SK-N-SH (cell line): Measurements from ENCODE around the gene SDC3. TPM values are rescaled to one million over a fixed set of nuclear protein-coding genes. Genes with fewer than 3 reads are reported as not detected.

ENCODE experiments used
- CTCF ChIA-PET: fragments of 300-600, 350-600 bp; formaldehyde crosslinking; extraction: SDS; loops from one replicate; lab custom pipeline; 2021; lab: Yijun Ruan, JAX
- POLR2A ChIA-PET: fragments of 350-600 bp; sonication (Branson Sonifier 250); formaldehyde crosslinking; extraction: SDS; loops from one replicate; lab custom pipeline; 2020; ENCODE audit warnings: antibody characterized with exemption, inconsistent platforms; lab: Yijun Ruan, JAX
- DNase-seq: peaks from one replicate; pipeline ENCODE4 v3.0.0; 2012
- H2AFZ ChIP-seq: fragments of 200-600 bp; sonication (generic); 2 replicates; pipeline ENCODE4 v1.8.1; 2016; ENCODE audit warnings: antibody characterized with exemption, mild to moderate bottlenecking, low read depth
- H3F3A ChIP-seq: fragments of 200-600 bp; sonication (generic); replicated peaks from 2 replicates; pipeline ENCODE3; 2016; ENCODE audit warnings: antibody characterized with exemption, mild to moderate bottlenecking; ENCODE audit not compliant: insufficient read depth
- H3K27ac ChIP-seq, 2 experiments: fragments of 200-500 bp in 1 of 2; fragments of 200-600 bp in 1 of 2; sonication (Bioruptor generic) in 1 of 2; sonication (generic), shearing (Covaris generic) in 1 of 2; 2 replicates each; pipeline versions ENCODE4 v1.5.1 to v1.6.1; 2014 to 2016; ENCODE audit warnings: low read depth in 2 of 2, inconsistent platforms in 1 of 2, low read length in 1 of 2, mild to moderate bottlenecking in 1 of 2, mixed read lengths in 1 of 2
- H3K27me3 ChIP-seq: fragments of 200-600 bp; sonication (generic), shearing (Covaris generic); 2 replicates; pipeline ENCODE4 v1.6.1; 2016; ENCODE audit warnings: mixed run types; ENCODE audit not compliant: insufficient read depth
- H3K36me3 ChIP-seq, 2 experiments: fragments of 200-500 bp in 1 of 2; fragments of 200-600 bp in 1 of 2; sonication (Bioruptor generic) in 1 of 2; sonication (generic) in 1 of 2; replicated peaks in 1 of 2; 2 replicates each; pipeline versions ENCODE3 to v1.5.1; 2014 to 2016; ENCODE audit warnings: low read length in 1 of 2, mild to moderate bottlenecking in 1 of 2; ENCODE audit not compliant: insufficient read depth in 2 of 2, control insufficient read depth in 1 of 2
- H3K4me1 ChIP-seq, 2 experiments: fragments of 200-500 bp in 1 of 2; fragments of 200-600 bp in 1 of 2; sonication (Bioruptor generic) in 1 of 2; sonication (generic), shearing (Covaris generic) in 1 of 2; 2 replicates each; pipeline versions ENCODE4 v1.5.1 to v1.6.1; 2014 to 2016; ENCODE audit warnings: low read depth in 1 of 2, low read length in 1 of 2, mixed run types in 1 of 2; ENCODE audit not compliant: insufficient read depth in 2 of 2, control insufficient read depth in 1 of 2
- H3K4me2 ChIP-seq: fragments of 200-600 bp; sonication (generic), shearing (Covaris generic); 2 replicates; pipeline ENCODE4 v1.6.1; 2017; ENCODE audit warnings: mixed run types
- H3K4me3 ChIP-seq, 2 experiments: fragments of 200-500 bp in 1 of 2; fragments of 200-600 bp in 1 of 2; sonication (Bioruptor generic) in 1 of 2; sonication (generic), shearing (Covaris generic) in 1 of 2; 2 replicates each; pipeline versions ENCODE4 v1.5.1 to v1.8.1; 2014 to 2016; ENCODE audit warnings: low read depth in 2 of 2, inconsistent platforms in 1 of 2, low read length in 1 of 2, mild to moderate bottlenecking in 1 of 2, mixed read lengths in 1 of 2, moderate library complexity in 1 of 2
- H3K79me2 ChIP-seq: fragments of 200-600 bp; sonication (generic); 2 replicates; pipeline ENCODE4 v1.8.1; 2017; ENCODE audit warnings: mild to moderate bottlenecking; ENCODE audit not compliant: insufficient read depth
- H3K9ac ChIP-seq: fragments of 200-600 bp; sonication (generic); 2 replicates; pipeline ENCODE4 v1.6.1; 2017; ENCODE audit warnings: mixed run types
- H3K9me2 ChIP-seq: fragments of 200-600 bp; sonication (generic); 2 replicates; pipeline ENCODE4 v1.6.1; 2017; ENCODE audit warnings: mixed run types
- H3K9me3 ChIP-seq: fragments of 200-600 bp; sonication (generic); 2 replicates; pipeline ENCODE4 v1.6.1; 2017; ENCODE audit warnings: mixed run types, mild to moderate bottlenecking, moderate library complexity
- H4K20me1 ChIP-seq: fragments of 200-600 bp; sonication (generic); 2 replicates; pipeline ENCODE4 v1.6.1; 2017; ENCODE audit warnings: mild to moderate bottlenecking, mixed run types; ENCODE audit not compliant: insufficient read depth
- CHD2 ChIP-seq: fragments of 150-350 bp; IDR thresholded peaks from 2 replicates; pipeline ENCODE4 v1.6.1; 2018; ENCODE audit warnings: low read length; ENCODE audit not compliant: partially characterized antibody
- EP300 ChIP-seq, 2 experiments: IDR thresholded peaks; 2 replicates each; pipeline versions ENCODE4 v1.4.0 to v1.6.1; 2012; ENCODE audit warnings: borderline replicate concordance in 1 of 2, low read depth in 1 of 2, low read length in 1 of 2
- EZH2phosphoT487 ChIP-seq: fragments of 200-600 bp; sonication (generic); IDR thresholded peaks from 2 replicates; pipeline ENCODE4 v1.6.1; 2017; ENCODE audit warnings: low read depth, mixed run types, mild to moderate bottlenecking, antibody characterized with exemption, moderate library complexity, borderline replicate concordance
- FOSL2 ChIP-seq: IDR thresholded peaks from 2 replicates; pipeline ENCODE4 v1.4.0; 2012; ENCODE audit warnings: low read depth, mild to moderate bottlenecking, moderate library complexity, borderline replicate concordance
- JUND ChIP-seq: IDR thresholded peaks from 2 replicates; pipeline ENCODE4 v1.4.0; 2012
- NRF1 ChIP-seq: IDR thresholded peaks from 2 replicates; pipeline ENCODE4 v1.6.1; 2012; ENCODE audit warnings: low read depth, mild to moderate bottlenecking, low read length
- RAD21 ChIP-seq: IDR thresholded peaks from 2 replicates; pipeline ENCODE4 v1.6.1; 2012; ENCODE audit warnings: mild to moderate bottlenecking, low read length
- RCOR1 ChIP-seq: fragments of 150-350 bp; IDR thresholded peaks from 2 replicates; pipeline ENCODE4 v1.6.1; 2017; ENCODE audit warnings: antibody characterized with exemption, low read length
- RXRA ChIP-seq: IDR thresholded peaks from 2 replicates; pipeline ENCODE4 v1.4.0; 2012; ENCODE audit warnings: low read depth, mild to moderate bottlenecking, borderline replicate concordance
- SIN3A ChIP-seq: IDR thresholded peaks from 2 replicates; pipeline ENCODE4 v1.6.1; 2012; ENCODE audit warnings: low read depth, mild to moderate bottlenecking, low read length, moderate library complexity, borderline replicate concordance
- TAF1 ChIP-seq: IDR thresholded peaks from 2 replicates; pipeline ENCODE4 v1.6.1; 2012; ENCODE audit warnings: low read depth, mild to moderate bottlenecking, low read length, moderate library complexity, borderline replicate concordance
- TEAD4 ChIP-seq: IDR thresholded peaks from 2 replicates; pipeline ENCODE4 v1.4.0; 2012; ENCODE audit warnings: mild to moderate bottlenecking, borderline replicate concordance; ENCODE audit not compliant: insufficient read depth
- WGBS: methylation state at CpG from one replicate; pipeline ENCODE4 v1.1.6; 2017; ENCODE audit warnings: low lambda C conversion rate; 5-methylcytosine and 5-hydroxymethylcytosine counted together
- polyA plus RNA-seq, 3 experiments: library from polyadenylated mRNA; depleted of rRNA; stranded (reverse); fragments of >200 nt; gene quantifications; 2 replicates each; pipeline ENCODE4 v1.2.3, GENCODE V29; 2012
- TF ChIP-seq, protein P1 (sequence below): IDR thresholded peaks from 2 replicates; pipeline ENCODE4; 2012
- TF ChIP-seq, protein P2 (sequence below): fragments of 150-350 bp; IDR thresholded peaks from 2 replicates; pipeline ENCODE4 v1.6.1; 2017; ENCODE audit warnings: antibody characterized with exemption, low read length, low read depth, borderline replicate concordance
- TF ChIP-seq, protein P3 (sequence below): fragments of 200-600 bp; sonication (generic); IDR thresholded peaks from 2 replicates; pipeline ENCODE4 v1.6.1; 2017; ENCODE audit warnings: antibody characterized with exemption, mild to moderate bottlenecking, moderate library complexity

Gene SDC3
- polyA plus RNA-seq, 1 of the 3 experiments (the other 2 are of a cell fraction) = 18.8 TPM

DNA sequence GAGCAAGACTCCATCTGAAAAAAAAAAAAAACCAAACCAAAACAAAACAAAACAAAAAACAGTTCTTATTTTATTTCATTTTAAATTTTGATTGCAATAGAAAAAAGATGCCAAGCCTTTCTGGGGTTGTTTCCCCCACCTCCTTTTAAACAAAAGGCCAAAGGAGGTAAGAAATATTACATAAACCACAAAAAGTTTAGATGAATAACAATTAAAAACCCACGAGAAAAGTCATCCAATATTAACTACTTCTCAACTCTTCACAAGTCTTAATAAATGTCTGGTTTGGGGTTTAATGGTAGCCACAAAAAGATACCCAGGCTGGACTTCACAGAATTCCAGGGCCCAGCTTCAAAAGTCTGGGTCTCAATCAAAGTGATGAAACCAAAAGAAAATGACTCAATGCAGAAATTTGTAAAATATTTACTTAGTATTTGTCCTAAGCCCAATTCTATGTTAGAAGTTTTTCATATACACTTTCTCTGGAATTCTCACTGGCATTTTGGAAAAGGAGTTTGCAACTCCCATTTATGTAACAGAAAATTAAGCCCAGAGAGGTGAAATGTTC lies 47.0 kb upstream of the SDC3 start:
- Histone ChIP-seq H3K9me3 (no peaks in the 10 kb centered on the region), H3K27me3 (no peaks in the 10 kb centered on the region), H3K79me2 (peaks cover 90% of the 10 kb centered on the region), H3K36me3 (peaks cover 72 to 89% of the 10 kb centered on the region in 2 experiments), H2AFZ (no peak overlapping the region), H4K20me1 (no peaks in the 10 kb centered on the region; the same call in 1 of the 2 replicates), H3K27ac (peak overlapping the region; percentile 25 to 52; a peak in 3 of 4 replicates), H3K4me3 (no peak overlapping the region), H3F3A (peaks cover 20% of the 10 kb centered on the region), H3K4me2 (peak overlapping the region; percentile 18; the same call in 1 of the 2 replicates), H3K9ac (no peak overlapping the region; the same call in 1 of the 2 replicates), H3K4me1 (peaks cover 0 to 13% of the 10 kb centered on the region in 2 experiments; a peak in 2 of 4 replicates), H3K9me2 (no peaks in the 10 kb centered on the region)
- DNase-seq = no peak
- POLR2A ChIA-PET = no interaction called here
- no peak for TF ChIP-seq RCOR1
- TF ChIP-seq, protein P1, sequence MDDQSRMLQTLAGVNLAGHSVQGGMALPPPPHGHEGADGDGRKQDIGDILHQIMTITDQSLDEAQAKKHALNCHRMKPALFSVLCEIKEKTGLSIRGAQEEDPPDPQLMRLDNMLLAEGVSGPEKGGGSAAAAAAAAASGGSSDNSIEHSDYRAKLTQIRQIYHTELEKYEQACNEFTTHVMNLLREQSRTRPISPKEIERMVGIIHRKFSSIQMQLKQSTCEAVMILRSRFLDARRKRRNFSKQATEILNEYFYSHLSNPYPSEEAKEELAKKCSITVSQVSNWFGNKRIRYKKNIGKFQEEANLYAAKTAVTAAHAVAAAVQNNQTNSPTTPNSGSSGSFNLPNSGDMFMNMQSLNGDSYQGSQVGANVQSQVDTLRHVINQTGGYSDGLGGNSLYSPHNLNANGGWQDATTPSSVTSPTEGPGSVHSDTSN = peak; percentile 12; the same call in 1 of the 2 replicates
- TF ChIP-seq, protein P2, sequence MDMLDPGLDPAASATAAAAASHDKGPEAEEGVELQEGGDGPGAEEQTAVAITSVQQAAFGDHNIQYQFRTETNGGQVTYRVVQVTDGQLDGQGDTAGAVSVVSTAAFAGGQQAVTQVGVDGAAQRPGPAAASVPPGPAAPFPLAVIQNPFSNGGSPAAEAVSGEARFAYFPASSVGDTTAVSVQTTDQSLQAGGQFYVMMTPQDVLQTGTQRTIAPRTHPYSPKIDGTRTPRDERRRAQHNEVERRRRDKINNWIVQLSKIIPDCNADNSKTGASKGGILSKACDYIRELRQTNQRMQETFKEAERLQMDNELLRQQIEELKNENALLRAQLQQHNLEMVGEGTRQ = no peak
- peak; percentile 19 for TF ChIP-seq FOSL2
- no peak for TF ChIP-seq RAD21
- TF ChIP-seq SIN3A = no peak
- CTCF ChIA-PET = no interaction called here
- 78% methylated on average over 1 of the region's 1 CpG for WGBS

DNA sequence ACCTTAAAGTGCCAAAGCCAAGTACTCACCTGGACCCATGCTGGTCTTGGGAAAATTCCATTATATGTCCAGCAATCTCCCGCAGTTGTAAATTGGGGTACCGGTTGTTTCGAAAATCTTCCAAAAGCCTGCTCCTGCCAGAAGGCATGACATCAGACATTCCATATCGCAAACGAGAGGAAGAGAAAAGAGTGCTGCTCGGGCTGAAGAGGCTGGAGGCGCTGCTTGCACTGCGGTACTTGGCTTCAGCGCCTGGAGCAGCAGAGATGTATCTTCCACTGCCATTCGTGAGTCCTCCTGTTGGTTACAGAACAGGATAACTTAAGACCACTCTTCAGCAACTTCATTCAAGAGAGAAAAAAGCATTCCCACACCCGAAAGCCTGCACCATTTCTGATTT lies 45.1 kb upstream of the SDC3 start:
- no peak overlapping the region for H3K9ac ChIP-seq
- H3K9me2 ChIP-seq = no peaks in the 10 kb centered on the region
- no peaks in the 10 kb centered on the region; the same call in 1 of the 2 replicates for H4K20me1 ChIP-seq
- H2AFZ ChIP-seq = no peak overlapping the region
- no peak for DNase-seq
- WGBS = 96% methylated on average over 11 of the region's 11 CpGs
- POLR2A ChIA-PET = no interaction called here
- peaks cover 78% of the 10 kb centered on the region for H3K79me2 ChIP-seq
- no peak overlapping the region for H3K4me2 ChIP-seq
- H3K27ac ChIP-seq = no peak overlapping the region
- no peaks in the 10 kb centered on the region for H3K27me3 ChIP-seq
- CTCF ChIA-PET = interaction anchor here (1.4 kb wide), 1 partner anchor 17 kb away, joined by 3 read pairs; no protein-coding TSS in a partner anchor
- H3K4me3 ChIP-seq = no peak overlapping the region
- peaks cover 67 to 80% of the 10 kb centered on the region in 2 experiments for H3K36me3 ChIP-seq
- peaks cover 17% of the 10 kb centered on the region for H3F3A ChIP-seq
- no peak for TF ChIP-seq FOSL2
- TF ChIP-seq, protein P3, sequence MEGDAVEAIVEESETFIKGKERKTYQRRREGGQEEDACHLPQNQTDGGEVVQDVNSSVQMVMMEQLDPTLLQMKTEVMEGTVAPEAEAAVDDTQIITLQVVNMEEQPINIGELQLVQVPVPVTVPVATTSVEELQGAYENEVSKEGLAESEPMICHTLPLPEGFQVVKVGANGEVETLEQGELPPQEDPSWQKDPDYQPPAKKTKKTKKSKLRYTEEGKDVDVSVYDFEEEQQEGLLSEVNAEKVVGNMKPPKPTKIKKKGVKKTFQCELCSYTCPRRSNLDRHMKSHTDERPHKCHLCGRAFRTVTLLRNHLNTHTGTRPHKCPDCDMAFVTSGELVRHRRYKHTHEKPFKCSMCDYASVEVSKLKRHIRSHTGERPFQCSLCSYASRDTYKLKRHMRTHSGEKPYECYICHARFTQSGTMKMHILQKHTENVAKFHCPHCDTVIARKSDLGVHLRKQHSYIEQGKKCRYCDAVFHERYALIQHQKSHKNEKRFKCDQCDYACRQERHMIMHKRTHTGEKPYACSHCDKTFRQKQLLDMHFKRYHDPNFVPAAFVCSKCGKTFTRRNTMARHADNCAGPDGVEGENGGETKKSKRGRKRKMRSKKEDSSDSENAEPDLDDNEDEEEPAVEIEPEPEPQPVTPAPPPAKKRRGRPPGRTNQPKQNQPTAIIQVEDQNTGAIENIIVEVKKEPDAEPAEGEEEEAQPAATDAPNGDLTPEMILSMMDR = no peak
- no peak for TF ChIP-seq TAF1
- no peak for TF ChIP-seq TEAD4
- TF ChIP-seq EP300 (IDR thresholded peaks at IDR 0.05; ENCODE audit: borderline replicate concordance in 1 of 2, low read depth in 1 of 2, low read length in 1 of 2) = no peak
- TF ChIP-seq RXRA = no peak
- TF ChIP-seq EZH2phosphoT487 = no peak
- no peak for TF ChIP-seq CHD2
- TF ChIP-seq, protein P1 = no peak
- no peak for TF ChIP-seq NRF1
- no peak for TF ChIP-seq JUND
- peaks cover 0 to 21% of the 10 kb centered on the region in 2 experiments; a peak in 3 of 4 replicates for H3K4me1 ChIP-seq
- H3K9me3 ChIP-seq = no peaks in the 10 kb centered on the region
